ENCODE measurements around the gene PTGDR2.

The PTGDR2 gene

GRCh38 chr11:60869451-60869825 is 13.7 kb upstream of the PTGDR2 start:
- no peaks in the 10 kb centered on the region for H3K36me3 ChIP-seq (ENCODE audit: control insufficient read depth, insufficient read depth, low read length)
- H3K4me3 ChIP-seq (replicated peaks; ENCODE audit: low read depth, low read length), result no peak overlapping the region
- no peak for TF ChIP-seq CTCF (IDR thresholded peaks at IDR 0.05; ENCODE audit: insufficient read depth, low read length, poor library complexity, severe bottlenecking)
- H3K27me3 ChIP-seq (replicated peaks; ENCODE audit: control insufficient read depth, insufficient read depth, low read length), result no peaks in the 10 kb centered on the region
- DNase-seq (ENCODE audit: extremely low read depth, insufficient read length), result no peak

GRCh38 chr11:60868682-60869450 is 13.1 kb upstream of the PTGDR2 start:
- DNase-seq (ENCODE audit: extremely low read depth, insufficient read length), result no peak
- H3K36me3 ChIP-seq (ENCODE audit: control insufficient read depth, insufficient read depth, low read length), result no peaks in the 10 kb centered on the region
- no peak overlapping the region for H3K4me3 ChIP-seq (replicated peaks; ENCODE audit: low read depth, low read length)
- H3K27me3 ChIP-seq (replicated peaks; ENCODE audit: control insufficient read depth, insufficient read depth, low read length), result no peaks in the 10 kb centered on the region; the same call in 1 of the 2 replicates
- no peak for TF ChIP-seq CTCF (IDR thresholded peaks at IDR 0.05; ENCODE audit: insufficient read depth, low read length, poor library complexity, severe bottlenecking)

GRCh38 chr11:60867871-60868681 is 12.3 kb upstream of the PTGDR2 start:
- no peak for DNase-seq (ENCODE audit: extremely low read depth, insufficient read length)
- no peaks in the 10 kb centered on the region; the same call in 1 of the 2 replicates for H3K27me3 ChIP-seq (replicated peaks; ENCODE audit: control insufficient read depth, insufficient read depth, low read length)
- no peaks in the 10 kb centered on the region for H3K36me3 ChIP-seq (ENCODE audit: control insufficient read depth, insufficient read depth, low read length)
- no peak for TF ChIP-seq CTCF (IDR thresholded peaks at IDR 0.05; ENCODE audit: insufficient read depth, low read length, poor library complexity, severe bottlenecking)
- H3K4me3 ChIP-seq (replicated peaks; ENCODE audit: low read depth, low read length), result no peak overlapping the region

- no peak for TF ChIP-seq CTCF (IDR thresholded peaks at IDR 0.05; ENCODE audit: insufficient read depth, low read length, poor library complexity, severe bottlenecking)
- DNase-seq (ENCODE audit: extremely low read depth, insufficient read length), result no peak
- no peak within 1 kb of the TSS for H3K4me3 ChIP-seq (replicated peaks; ENCODE audit: low read depth, low read length)
These were observed 11.4 kb upstream of the PTGDR2 start, which contains the start of gene ZP1 for GRCh38 chr11:60866911-60867870. Gene ZP1, plus strand, starts transcription at chr11:60867542. Its CDS starts 20 bp downstream, at chr11:60867562.

GRCh38 chr11:60864856-60865513 is 9.2 kb upstream of the PTGDR2 start:
- no peak overlapping the region for H3K4me3 ChIP-seq (replicated peaks; ENCODE audit: low read depth, low read length)
- TF ChIP-seq CTCF (IDR thresholded peaks at IDR 0.05; ENCODE audit: insufficient read depth, low read length, poor library complexity, severe bottlenecking), result no peak
- H3K27me3 ChIP-seq (replicated peaks; ENCODE audit: control insufficient read depth, insufficient read depth, low read length), result no peaks in the 10 kb centered on the region; the same call in 1 of the 2 replicates
- no peaks in the 10 kb centered on the region for H3K36me3 ChIP-seq (ENCODE audit: control insufficient read depth, insufficient read depth, low read length)
- no peak for DNase-seq (ENCODE audit: extremely low read depth, insufficient read length)

More at GRCh38 chr11:60866911-60867870, 11.4 kb upstream of the PTGDR2 start, which contains the start of gene ZP1:
- no peaks in the 10 kb centered on the region; the same call in 1 of the 2 replicates for H3K27me3 ChIP-seq (replicated peaks; ENCODE audit: control insufficient read depth, insufficient read depth, low read length)
- no peaks in the 10 kb centered on the region for H3K36me3 ChIP-seq (ENCODE audit: control insufficient read depth, insufficient read depth, low read length)

Measured in GM06990 (cell line).